ENCODE measurements around the gene TBC1D22A. TPM values are rescaled to one million over a fixed set of nuclear protein-coding genes. Genes with fewer than 3 reads are reported as not detected.

The TBC1D22A gene
- total and polyA plus RNA-seq, 8 donors, result 12.0 to 17.6 (median 15.3) TPM

DNA sequence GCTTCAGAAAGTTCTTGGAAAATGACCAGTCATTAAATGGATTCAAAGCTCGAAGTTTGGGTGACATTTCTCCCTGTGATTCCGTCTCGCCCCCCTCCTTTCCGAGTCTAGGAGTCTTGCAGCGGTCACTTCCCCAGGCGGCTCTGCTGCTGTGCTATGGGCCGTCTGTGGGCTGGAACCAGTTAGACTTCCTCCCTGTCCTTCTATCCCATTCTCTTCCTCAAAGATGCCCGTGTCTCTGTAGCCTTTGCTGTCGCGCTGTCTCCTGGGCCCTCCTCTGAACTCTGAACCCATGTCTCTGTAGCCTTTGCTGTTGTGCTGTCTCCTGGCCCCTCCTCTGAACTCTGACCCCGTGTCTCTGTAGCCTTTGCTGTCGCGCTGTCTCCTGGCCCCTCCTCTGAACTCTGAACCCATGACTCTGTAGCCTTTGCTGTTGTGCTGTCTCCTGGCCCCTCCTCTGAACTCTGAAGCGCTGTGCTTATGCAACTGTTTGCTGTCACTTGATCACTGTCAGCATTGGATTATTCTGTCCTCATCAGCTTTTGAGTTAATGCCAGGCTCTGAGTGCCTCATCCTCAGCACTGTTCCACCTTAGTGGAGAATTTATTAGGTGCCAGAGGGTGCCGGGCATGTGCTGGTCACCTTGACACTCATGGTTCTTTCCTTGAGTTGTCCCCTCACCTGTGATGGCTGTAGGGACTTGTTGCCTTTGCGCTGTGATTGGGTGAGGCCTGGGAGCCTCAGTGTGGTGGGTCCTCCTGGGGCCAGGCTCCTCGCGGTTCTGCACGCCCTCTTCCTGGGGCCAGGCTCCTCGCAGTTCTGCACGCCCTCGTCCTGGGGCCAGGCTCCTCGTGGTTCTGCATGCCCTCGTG, 173.3 kb downstream of the TBC1D22A start:
- DNase-seq (peak in 2 of 6 donors; percentile 10 to 55), FAIRE-seq (no peak), ATAC-seq (peak; percentile 23 to 61 (median 37))
- no peak overlapping the region for H3K4me3 ChIP-seq
- intact Hi-C loops (cut with DNase I), result no loop called here
- no peaks in the 10 kb centered on the region for H3K36me3 ChIP-seq
- H3K4me1 ChIP-seq, result peaks cover 7 to 19% (median 18%) of the 10 kb centered on the region in 3 donors
- 91% methylated on average over 24 of the region's 24 CpGs for WGBS, 2 donors
- TF ChIP-seq, protein P1, sequence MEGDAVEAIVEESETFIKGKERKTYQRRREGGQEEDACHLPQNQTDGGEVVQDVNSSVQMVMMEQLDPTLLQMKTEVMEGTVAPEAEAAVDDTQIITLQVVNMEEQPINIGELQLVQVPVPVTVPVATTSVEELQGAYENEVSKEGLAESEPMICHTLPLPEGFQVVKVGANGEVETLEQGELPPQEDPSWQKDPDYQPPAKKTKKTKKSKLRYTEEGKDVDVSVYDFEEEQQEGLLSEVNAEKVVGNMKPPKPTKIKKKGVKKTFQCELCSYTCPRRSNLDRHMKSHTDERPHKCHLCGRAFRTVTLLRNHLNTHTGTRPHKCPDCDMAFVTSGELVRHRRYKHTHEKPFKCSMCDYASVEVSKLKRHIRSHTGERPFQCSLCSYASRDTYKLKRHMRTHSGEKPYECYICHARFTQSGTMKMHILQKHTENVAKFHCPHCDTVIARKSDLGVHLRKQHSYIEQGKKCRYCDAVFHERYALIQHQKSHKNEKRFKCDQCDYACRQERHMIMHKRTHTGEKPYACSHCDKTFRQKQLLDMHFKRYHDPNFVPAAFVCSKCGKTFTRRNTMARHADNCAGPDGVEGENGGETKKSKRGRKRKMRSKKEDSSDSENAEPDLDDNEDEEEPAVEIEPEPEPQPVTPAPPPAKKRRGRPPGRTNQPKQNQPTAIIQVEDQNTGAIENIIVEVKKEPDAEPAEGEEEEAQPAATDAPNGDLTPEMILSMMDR (IDR thresholded peaks at IDR 0.05), result no peak
- H3K27me3 ChIP-seq, result no peaks in the 10 kb centered on the region
- no peaks in the 10 kb centered on the region for H3K9me3 ChIP-seq
- no peak overlapping the region for H3K27ac ChIP-seq

DNA sequence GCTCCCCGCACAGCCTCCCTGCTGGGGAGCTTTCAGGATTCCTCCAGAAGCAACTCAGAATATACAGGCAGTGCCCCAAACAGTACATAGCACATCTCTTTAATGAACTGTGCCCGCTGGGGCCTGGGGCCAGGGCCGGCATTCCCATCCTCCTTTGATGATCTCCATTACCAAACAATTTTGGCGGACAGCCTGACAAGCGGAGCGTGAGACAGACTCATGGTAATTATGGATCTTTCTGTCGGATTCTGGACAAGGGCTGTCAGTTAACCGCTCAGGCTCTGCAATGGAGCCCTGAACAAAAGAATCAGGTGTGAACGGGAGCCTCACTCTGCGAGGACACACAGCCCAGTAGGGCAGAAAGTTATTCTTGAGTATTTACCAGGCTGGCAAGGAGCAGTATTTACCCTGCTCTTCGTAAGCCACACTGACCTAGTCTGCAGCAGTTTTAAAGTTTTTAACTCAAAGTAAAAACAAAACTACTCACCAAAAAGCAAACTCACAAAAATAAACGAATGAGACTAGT, 174.0 kb downstream of the TBC1D22A start:
- FAIRE-seq (no peak), ATAC-seq (peak; percentile 24 to 57 (median 52)), DNase-seq (no peak)
- H3K36me3 ChIP-seq, result no peaks in the 10 kb centered on the region
- peak overlapping the region in 1 of 4 donors; percentile 15 for H3K27ac ChIP-seq
- WGBS, 2 donors, result 45 to 49% methylated on average over 12 of the region's 12 CpGs
- no peaks in the 10 kb centered on the region for H3K9me3 ChIP-seq
- intact Hi-C loops (cut with DNase I), result no loop called here
- H3K4me1 ChIP-seq, result peaks cover 7 to 19% (median 18%) of the 10 kb centered on the region in 3 donors
- no peaks in the 10 kb centered on the region for H3K27me3 ChIP-seq
- no peak overlapping the region for H3K4me3 ChIP-seq
- TF ChIP-seq, protein P1 (IDR thresholded peaks at IDR 0.05), result no peak

- TF ChIP-seq, protein P1 (IDR thresholded peaks at IDR 0.05), result no peak
- H3K27me3 ChIP-seq, result no peaks in the 10 kb centered on the region
- H3K36me3 ChIP-seq, result no peaks in the 10 kb centered on the region
- H3K9me3 ChIP-seq, result no peaks in the 10 kb centered on the region
- no peak overlapping the region for H3K4me3 ChIP-seq
- intact Hi-C loops (cut with DNase I), result no loop called here
- peaks cover 7 to 19% (median 18%) of the 10 kb centered on the region in 3 donors for H3K4me1 ChIP-seq
- peak in 1 of 4 donors; percentile 11 for ATAC-seq
- no peak for FAIRE-seq
- 82 to 84% methylated on average over 8 of the region's 8 CpGs for WGBS, 2 donors
- DNase-seq, result no peak
- H3K27ac ChIP-seq, result no peak overlapping the region
These were observed 174.7 kb downstream of the TBC1D22A start for GRCh38 chr22:46937185-46937584.

DNA sequence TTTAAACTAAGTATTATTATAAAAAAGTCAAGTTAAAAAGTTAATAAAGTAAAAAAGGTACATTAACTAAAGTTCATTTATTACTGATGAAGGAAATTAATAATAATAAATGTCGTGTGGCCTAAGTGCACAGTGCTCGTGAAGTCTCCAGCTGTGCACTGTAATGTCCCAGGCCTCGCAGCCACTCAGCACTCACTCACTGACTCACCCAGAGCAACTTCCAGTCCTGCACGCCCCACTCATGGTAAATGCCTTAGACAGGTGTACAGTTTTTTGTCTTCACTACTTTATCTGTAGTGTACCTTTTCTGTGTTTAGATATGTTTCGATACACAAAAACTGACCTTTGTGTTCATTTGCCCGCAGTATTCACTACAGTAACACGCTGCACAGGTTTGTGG, 175.5 kb downstream of the TBC1D22A start:
- DNase-seq (no peak), FAIRE-seq (no peak), ATAC-seq (peak; percentile 27 to 52 (median 40))
- WGBS, 2 donors, result 41% methylated on average over 7 of the region's 7 CpGs
- no peaks in the 10 kb centered on the region for H3K27me3 ChIP-seq
- peak overlapping the region in 1 of 4 donors; percentile 2 for H3K27ac ChIP-seq
- no peaks in the 10 kb centered on the region for H3K36me3 ChIP-seq
- H3K4me1 ChIP-seq, result peaks cover 5 to 19% (median 18%) of the 10 kb centered on the region in 3 donors
- intact Hi-C loops (cut with DNase I), result no loop called here
- no peaks in the 10 kb centered on the region for H3K9me3 ChIP-seq
- TF ChIP-seq, protein P1 (IDR thresholded peaks at IDR 0.05), result no peak
- no peak overlapping the region for H3K4me3 ChIP-seq
